ENCODE measurements around the gene ZBTB7C.

Gene ZBTB7C

GRCh38 chr18:48052842-48053241, 356.3 kb downstream of the ZBTB7C start:
- DNase-seq (ENCODE audit: low read depth) = no peak
- H3K4me3 ChIP-seq (ENCODE audit: control insufficient read depth, low read depth, low read length) = no peak overlapping the region
- no peak for TF ChIP-seq CTCF (IDR thresholded peaks at IDR 0.05; ENCODE audit: control insufficient read depth, insufficient read depth, low read depth, low read length, missing control alignments)

- no peak for DNase-seq (ENCODE audit: low read depth)
- TF ChIP-seq CTCF (IDR thresholded peaks at IDR 0.05; ENCODE audit: control insufficient read depth, insufficient read depth, low read depth, low read length, missing control alignments) = no peak
- no peak overlapping the region for H3K4me3 ChIP-seq (ENCODE audit: control insufficient read depth, low read depth, low read length)
Measured at GRCh38 chr18:48051945-48052840, 357.0 kb downstream of the ZBTB7C start.

DNA sequence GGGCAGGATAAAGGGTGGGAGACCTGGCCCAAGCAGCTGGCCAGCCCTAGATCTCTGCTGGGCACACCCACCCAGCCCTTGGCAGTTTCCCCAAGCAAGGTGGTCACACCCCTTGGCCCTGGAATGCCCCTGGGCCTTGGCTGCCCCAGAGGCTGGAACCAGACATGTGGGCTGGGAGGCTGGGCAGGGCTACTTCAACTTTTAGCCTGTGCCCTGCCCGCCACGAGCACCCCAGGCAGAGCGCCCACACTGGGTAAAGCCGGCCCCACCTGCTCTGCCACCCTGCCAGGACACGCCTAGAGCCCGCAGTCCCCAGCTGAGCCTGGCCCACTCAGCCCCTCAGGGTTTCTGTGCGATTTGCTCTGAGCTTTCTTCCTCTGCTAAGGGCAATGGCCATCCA, 359.0 kb downstream of the ZBTB7C start:
- no peak for DNase-seq (ENCODE audit: low read depth)
- no peak overlapping the region for H3K4me3 ChIP-seq (ENCODE audit: control insufficient read depth, low read depth, low read length)
- TF ChIP-seq CTCF (IDR thresholded peaks at IDR 0.05; ENCODE audit: control insufficient read depth, insufficient read depth, low read depth, low read length, missing control alignments) = no peak

GRCh38 chr18:48049757-48050156, 359.4 kb downstream of the ZBTB7C start:
- TF ChIP-seq CTCF (IDR thresholded peaks at IDR 0.05; ENCODE audit: control insufficient read depth, insufficient read depth, low read depth, low read length, missing control alignments) = no peak
- no peak overlapping the region for H3K4me3 ChIP-seq (ENCODE audit: control insufficient read depth, low read depth, low read length)
- DNase-seq (ENCODE audit: low read depth) = no peak

- DNase-seq (ENCODE audit: low read depth) = no peak
- TF ChIP-seq CTCF (IDR thresholded peaks at IDR 0.05; ENCODE audit: control insufficient read depth, insufficient read depth, low read depth, low read length, missing control alignments) = no peak
- no peak overlapping the region for H3K4me3 ChIP-seq (ENCODE audit: control insufficient read depth, low read depth, low read length)
Measured at GRCh38 chr18:48048251-48048650, 360.9 kb downstream of the ZBTB7C start.

DNA sequence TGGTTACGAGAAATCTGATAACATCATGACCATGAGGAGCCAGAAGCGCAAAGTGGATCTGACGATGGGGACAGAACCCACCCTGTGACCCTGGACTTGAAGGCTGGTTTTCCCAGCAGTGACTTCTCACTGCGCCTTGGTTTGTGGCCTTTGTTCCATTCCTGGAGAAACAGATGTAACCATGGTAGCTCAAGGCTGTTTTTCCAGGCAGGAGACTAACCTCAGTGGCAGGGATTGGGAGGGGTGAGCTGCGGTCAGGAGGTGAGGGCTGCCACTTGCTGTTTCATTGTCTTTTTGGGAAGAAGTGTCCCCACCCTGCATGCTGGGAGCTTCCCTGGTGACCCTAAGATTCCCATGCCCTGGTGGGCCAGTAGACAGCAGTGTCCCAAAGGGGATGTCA, 362.3 kb downstream of the ZBTB7C start:
- no peak for TF ChIP-seq CTCF (IDR thresholded peaks at IDR 0.05; ENCODE audit: control insufficient read depth, insufficient read depth, low read depth, low read length, missing control alignments)
- H3K4me3 ChIP-seq (ENCODE audit: control insufficient read depth, low read depth, low read length) = no peak overlapping the region
- DNase-seq (ENCODE audit: low read depth) = no peak
